ENCODE data around the gene MSLN. TPM values are rescaled to one million over a fixed set of nuclear protein-coding genes. Genes with fewer than 3 reads are reported as not detected.

The MSLN gene
- total RNA-seq, 2 experiments from 2014 or later = not detected

DNA sequence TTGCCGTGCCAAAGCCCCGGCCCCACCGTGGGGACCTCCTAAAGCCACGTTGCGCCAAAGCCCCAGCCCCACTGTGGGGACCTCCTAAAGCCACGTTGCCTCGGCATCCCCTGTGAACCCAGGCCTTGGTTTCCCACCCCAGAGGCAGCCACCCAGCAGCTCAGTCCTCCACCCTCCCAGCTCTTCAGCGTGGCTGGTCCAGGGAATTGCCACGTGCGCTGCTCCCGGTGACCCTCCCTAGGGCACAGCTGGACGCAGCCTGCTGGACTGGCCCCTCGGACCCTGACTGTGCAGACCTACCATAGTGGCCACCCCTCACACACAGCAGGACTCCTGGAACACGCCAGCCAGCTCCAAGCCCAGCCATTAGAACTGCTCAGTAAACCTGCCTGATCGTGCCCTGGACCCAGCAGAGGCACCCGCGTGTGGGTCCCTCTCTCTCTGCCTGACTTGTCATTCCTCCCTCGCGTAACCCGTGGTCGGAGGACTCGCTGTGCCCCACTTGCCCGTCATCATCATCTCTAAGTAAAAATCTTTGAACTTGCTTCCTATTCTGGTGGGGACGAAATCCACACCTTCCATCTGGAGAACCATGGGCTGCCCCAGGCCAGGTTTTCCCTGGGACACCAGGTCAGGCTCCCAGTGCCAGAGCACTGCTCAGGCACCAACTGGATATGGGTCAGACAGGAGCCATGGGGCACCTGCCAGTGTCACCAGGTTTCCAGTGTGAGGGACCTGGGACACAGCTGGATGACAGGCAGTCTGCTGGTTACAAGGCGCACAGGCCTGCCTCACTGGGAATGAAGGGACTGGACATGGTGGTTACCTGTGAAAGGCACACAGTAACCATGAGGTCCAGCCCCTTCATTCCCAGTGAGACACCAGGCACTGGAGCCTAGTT is 25.3 kb upstream of the MSLN start:
- H3K9me3 Mint-ChIP-seq = no peaks in the 10 kb centered on the region
- H3K27ac Mint-ChIP-seq = peak overlapping the region; percentile 70
- ChIA-PET POLR2A (interaction anchor here (1.0 to 9.3 kb wide), 3 partner anchors 13 to 40 kb away, joined by 3 to 84 read pairs (median 7); partner anchors contain the start of genes ANTKMT and CCDC78), CTCF (interaction anchor here (1.0 to 19.6 kb wide), 6 partner anchors 13 to 53 kb away, joined by 3 to 207 read pairs (median 5); partner anchors contain the start of genes ANTKMT, CHTF18, METRN and RPUSD1)
- intact Hi-C loops (cut with micrococcal nuclease) = no loop called here
- H3K27me3 Mint-ChIP-seq = no peaks in the 10 kb centered on the region
- H3K4me3 Mint-ChIP-seq = no peak overlapping the region
- TF ChIP-seq CTCF (IDR thresholded peaks at IDR 0.05) = no peak
- H3K4me1 Mint-ChIP-seq (ENCODE audit: low read depth) = peaks cover 33% of the 10 kb centered on the region
- H3K36me3 Mint-ChIP-seq (ENCODE audit: low read depth) = peaks cover 9% of the 10 kb centered on the region
- ATAC-seq = no peak
- no peak for DNase-seq

DNA sequence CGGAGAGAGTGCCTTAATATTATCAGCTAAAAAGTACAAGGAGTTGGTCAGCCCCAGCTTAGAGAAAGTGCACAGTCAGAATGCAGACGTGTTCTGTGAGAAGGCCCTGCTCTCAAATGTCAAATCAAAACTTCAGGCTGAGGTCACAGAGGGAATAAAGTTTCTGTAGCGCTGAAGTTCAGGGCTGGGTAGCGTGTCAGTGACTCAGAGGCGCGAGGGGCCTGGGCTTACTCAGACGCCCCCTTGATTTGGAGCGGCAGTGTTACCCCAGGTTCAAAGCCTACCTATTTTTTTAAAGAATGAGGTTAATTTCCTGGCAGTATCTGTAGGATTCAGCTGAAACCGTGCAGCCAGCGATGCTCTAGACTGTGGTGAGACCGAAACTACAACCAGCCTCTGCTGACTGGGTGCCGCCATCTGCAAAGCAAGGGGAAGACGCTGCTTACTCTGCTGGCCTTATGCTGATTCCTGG is 24.5 kb upstream of the MSLN start:
- no peak for TF ChIP-seq CTCF (IDR thresholded peaks at IDR 0.05)
- DNase-seq = peak; percentile 86
- Mint-ChIP-seq H3K36me3 (ENCODE audit: low read depth) (peaks cover 9% of the 10 kb centered on the region), H3K4me3 (no peak overlapping the region), H3K4me1 (ENCODE audit: low read depth) (peaks cover 33% of the 10 kb centered on the region), H3K9me3 (no peaks in the 10 kb centered on the region), H3K27ac (peak overlapping the region; percentile 70), H3K27me3 (no peaks in the 10 kb centered on the region)
- peak; percentile 73 for ATAC-seq
- POLR2A ChIA-PET = interaction anchor here (1.0 to 9.3 kb wide), 2 partner anchors 14 to 41 kb away, joined by 3 to 84 read pairs; partner anchors contain the start of genes ANTKMT and CCDC78
- intact Hi-C loops (cut with micrococcal nuclease) = no loop called here
- CTCF ChIA-PET = interaction anchor here (1.0 to 19.6 kb wide), 6 partner anchors 13 to 52 kb away, joined by 3 to 207 read pairs (median 5); partner anchors contain the start of genes ANTKMT, CHTF18, METRN and RPUSD1

DNA sequence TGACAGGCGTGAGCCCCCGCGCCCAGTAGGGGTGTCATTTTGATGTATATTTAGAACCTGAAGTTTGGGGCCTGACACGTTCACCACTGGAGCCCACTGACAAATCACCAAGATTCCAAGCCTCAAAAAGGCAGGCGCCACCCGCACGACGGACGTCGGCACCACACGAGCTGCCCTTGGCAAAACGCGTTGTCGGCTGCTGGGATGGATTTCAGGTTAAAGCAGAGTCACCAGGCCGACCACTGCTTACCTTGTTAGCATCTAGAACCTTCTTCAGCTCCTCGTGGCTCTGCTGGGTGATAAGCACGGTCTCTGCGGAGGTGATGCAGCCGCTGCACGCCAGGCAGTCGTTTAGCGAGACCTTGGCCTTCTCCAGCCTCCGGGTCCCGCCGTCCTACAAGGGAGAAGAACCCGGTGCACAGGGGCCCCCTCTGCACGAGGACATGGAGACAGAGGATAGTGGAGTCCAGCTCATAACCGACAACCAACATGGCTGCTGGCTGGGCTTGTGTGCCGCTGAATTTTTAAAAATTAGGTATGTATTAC is 23.5 kb upstream of the MSLN start:
- intact Hi-C loops (cut with micrococcal nuclease) = no loop called here
- Mint-ChIP-seq H3K4me3 (no peak overlapping the region), H3K27ac (no peak overlapping the region), H3K27me3 (no peaks in the 10 kb centered on the region), H3K9me3 (no peaks in the 10 kb centered on the region), H3K36me3 (ENCODE audit: low read depth) (peaks cover 9% of the 10 kb centered on the region), H3K4me1 (ENCODE audit: low read depth) (peaks cover 33% of the 10 kb centered on the region)
- ATAC-seq (no peak), DNase-seq (no peak)
- ChIA-PET CTCF (interaction anchor here (2.1 to 19.6 kb wide), 2 partner anchors 16 to 25 kb away, joined by 7 to 207 read pairs; partner anchors contain the start of genes ANTKMT and METRN), POLR2A (interaction anchor here (9.3 kb wide), 1 partner anchor 15 kb away, joined by 84 read pairs; the partner anchor contains the start of genes ANTKMT and CCDC78)
- TF ChIP-seq CTCF (IDR thresholded peaks at IDR 0.05) = no peak

DNA sequence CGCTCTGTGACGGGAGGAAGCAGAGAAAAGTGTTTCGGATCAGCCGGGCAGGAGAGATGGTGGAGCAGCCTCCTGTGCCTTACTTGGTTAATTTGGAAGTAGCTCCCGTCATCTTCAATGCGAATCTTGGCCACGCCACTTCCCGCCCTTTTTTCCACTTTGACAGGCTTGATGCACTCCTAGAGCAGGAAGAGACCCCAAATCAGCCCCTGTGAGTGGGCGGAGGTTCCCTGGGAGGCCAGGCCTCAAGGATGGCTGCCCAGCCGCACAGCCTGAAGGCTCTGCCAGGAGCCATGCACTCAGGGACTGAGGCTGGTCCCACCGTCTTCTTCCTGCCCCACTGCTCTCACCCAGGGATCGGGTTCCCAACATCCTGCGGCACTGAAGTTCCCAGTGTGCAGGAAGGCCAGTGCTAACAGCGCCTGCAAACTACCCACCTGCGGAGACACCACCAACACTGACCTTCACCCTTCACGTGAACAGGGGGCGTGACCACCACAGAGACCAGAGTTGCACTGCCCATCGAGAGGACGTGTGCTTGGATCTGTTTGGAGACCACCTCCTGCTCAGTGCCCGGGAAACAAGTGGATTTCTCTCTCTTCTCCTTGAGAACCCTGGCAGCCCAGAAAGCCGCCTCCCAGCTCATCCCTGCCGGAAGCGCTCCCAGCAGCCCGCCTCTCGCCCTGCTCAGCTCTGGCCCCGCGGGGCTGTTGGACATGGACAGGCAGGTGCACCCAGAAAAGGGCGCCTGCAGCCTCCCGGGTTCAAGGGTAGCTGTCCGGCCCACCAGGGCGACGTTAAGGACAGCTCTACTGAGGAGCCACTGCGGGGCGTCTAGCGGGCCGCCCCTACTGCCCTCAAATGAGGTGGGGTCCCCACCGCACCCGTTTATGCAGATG is 20.7 kb upstream of the MSLN start:
- DNase-seq = no peak
- POLR2A ChIA-PET = interaction anchor here (1.4 to 9.3 kb wide), 4 partner anchors 9 to 45 kb away, joined by 3 to 84 read pairs (median 8); partner anchors contain the start of genes ANTKMT and CCDC78
- ATAC-seq = no peak
- Mint-ChIP-seq H3K9me3 (no peaks in the 10 kb centered on the region), H3K4me1 (ENCODE audit: low read depth) (peaks cover 28% of the 10 kb centered on the region), H3K27ac (peak overlapping the region; percentile 63), H3K36me3 (ENCODE audit: low read depth) (peaks cover 6% of the 10 kb centered on the region), H3K4me3 (peak overlapping the region; percentile 80), H3K27me3 (no peaks in the 10 kb centered on the region)
- intact Hi-C loops (cut with micrococcal nuclease) = no loop called here
- no peak for TF ChIP-seq CTCF (IDR thresholded peaks at IDR 0.05)
- CTCF ChIA-PET = interaction anchor here (0.8 to 6.4 kb wide), 10 partner anchors 8 to 49 kb away, joined by 3 to 37 read pairs (median 6); partner anchors contain the start of genes ANTKMT, CHTF18, METRN and RPUSD1
